OCI-LY1 (cell line): ENCODE measurements around the gene MSH6.

ENCODE experiments used
- H2AFZ ChIP-seq: fragments of 200-600 bp; sonication (generic), shearing (Covaris generic); 2 replicates; pipeline ENCODE4 v1.6.0; 2014; ENCODE audit warnings: antibody characterized with exemption, mild to moderate bottlenecking, low read length
- H3F3A ChIP-seq: fragments of 200-600 bp; sonication (generic), shearing (Covaris generic); 2 replicates; pipeline ENCODE4 v1.6.0; 2014; ENCODE audit warnings: mild to moderate bottlenecking, antibody characterized with exemption, low read length, moderate library complexity; ENCODE audit not compliant: insufficient read depth
- H3K27ac ChIP-seq: fragments of 200-600 bp; sonication (generic); 2 replicates; pipeline ENCODE4 v1.5.1; 2014; ENCODE audit warnings: low read length, mixed run types, mild to moderate bottlenecking, low read depth; ENCODE audit not compliant: poor library complexity, severe bottlenecking
- H3K27me3 ChIP-seq: fragments of 200-600 bp; sonication (generic); 2 replicates; pipeline ENCODE4 v1.6.0; 2014; ENCODE audit warnings: antibody characterized with exemption, mild to moderate bottlenecking, low read length, moderate library complexity; ENCODE audit not compliant: insufficient read depth
- H3K36me3 ChIP-seq: fragments of 200-600 bp; sonication (generic); 2 replicates; pipeline ENCODE4 v1.6.1; 2014; ENCODE audit warnings: mild to moderate bottlenecking, antibody characterized with exemption, low read length, moderate library complexity, mixed read lengths; ENCODE audit not compliant: insufficient read depth
- H3K4me1 ChIP-seq: fragments of 200-600 bp; sonication (generic); 2 replicates; pipeline ENCODE4 v1.5.1; 2014; ENCODE audit warnings: mild to moderate bottlenecking, low read length, moderate library complexity; ENCODE audit not compliant: insufficient read depth, severe bottlenecking
- H3K4me2 ChIP-seq: fragments of 200-600 bp; sonication (generic), shearing (Covaris generic); 2 replicates; pipeline ENCODE4 v1.6.1; 2014; ENCODE audit warnings: low read length
- H3K4me3 ChIP-seq: fragments of 200-600 bp; sonication (generic); 2 replicates; pipeline ENCODE4 v1.5.1; 2014; ENCODE audit warnings: low read length, low read depth, mild to moderate bottlenecking, mixed read lengths; ENCODE audit not compliant: poor library complexity, severe bottlenecking
- H3K79me2 ChIP-seq: fragments of 200-600 bp; shearing (Covaris generic); 2 replicates; pipeline ENCODE4 v1.6.1; 2016; ENCODE audit warnings: mixed run types, low read length, mixed read lengths; ENCODE audit not compliant: insufficient read depth
- H3K9ac ChIP-seq: fragments of 200-600 bp; sonication (generic), shearing (Covaris generic); 2 replicates; pipeline ENCODE4 v1.6.1; 2014; ENCODE audit warnings: mild to moderate bottlenecking, low read length, mixed read lengths
- H3K9me2 ChIP-seq: fragments of 200-600 bp; sonication (generic), shearing (Covaris generic); 2 replicates; pipeline ENCODE4 v1.6.1; 2014; ENCODE audit warnings: low read depth, mild to moderate bottlenecking, low read length, mixed read lengths
- H3K9me3 ChIP-seq: fragments of 200-600 bp; shearing (Covaris generic); 2 replicates; pipeline ENCODE4 v1.6.1; 2014; ENCODE audit warnings: low read length, mixed read lengths
- H4K20me1 ChIP-seq: fragments of 200-600 bp; sonication (generic), shearing (Covaris generic); 2 replicates; pipeline ENCODE4 v1.6.0; 2016; ENCODE audit warnings: mild to moderate bottlenecking, low read length; ENCODE audit not compliant: insufficient read depth
- CTCF ChIP-seq: fragments of 200-600 bp; sonication (generic), shearing (Covaris generic); IDR thresholded peaks from 2 replicates; pipeline ENCODE4 v1.5.1; 2017; ENCODE audit warnings: mild to moderate bottlenecking, antibody characterized with exemption, low read length, moderate library complexity, mixed read lengths
- EZH2 ChIP-seq: fragments of 200-600 bp; sonication (generic), shearing (Covaris generic); IDR thresholded peaks from 2 replicates; pipeline ENCODE4 v1.8.0; 2017; ENCODE audit warnings: borderline replicate concordance, mixed run types, mild to moderate bottlenecking, antibody characterized with exemption, low read length, moderate library complexity, mixed read lengths

MSH6 gene

GRCh38 chr2:47810850-47811249, 27.9 kb downstream of the MSH6 start:
- H3K9ac ChIP-seq = no peak overlapping the region
- H3K9me3 ChIP-seq = no peaks in the 10 kb centered on the region
- H2AFZ ChIP-seq = no peak overlapping the region
- no peak overlapping the region for H3K27ac ChIP-seq
- no peaks in the 10 kb centered on the region for H3K79me2 ChIP-seq
- H3K4me2 ChIP-seq = no peak overlapping the region
- peaks cover 90% of the 10 kb centered on the region for H3K36me3 ChIP-seq
- no peaks in the 10 kb centered on the region for H3K27me3 ChIP-seq
- TF ChIP-seq CTCF = no peak
- TF ChIP-seq EZH2 = no peak
- H3K9me2 ChIP-seq = no peaks in the 10 kb centered on the region
- H3K4me3 ChIP-seq = no peak overlapping the region
- peaks cover 13% of the 10 kb centered on the region for H3F3A ChIP-seq
- no peaks in the 10 kb centered on the region for H4K20me1 ChIP-seq
- H3K4me1 ChIP-seq = no peaks in the 10 kb centered on the region

GRCh38 chr2:47811668-47812067, 28.7 kb downstream of the MSH6 start:
- Histone ChIP-seq H3K27ac (no peak overlapping the region), H3K9me2 (no peaks in the 10 kb centered on the region), H4K20me1 (no peaks in the 10 kb centered on the region), H2AFZ (no peak overlapping the region), H3F3A (peaks cover 9% of the 10 kb centered on the region; the same call in 1 of the 2 replicates), H3K9ac (no peak overlapping the region), H3K4me3 (no peak overlapping the region), H3K27me3 (no peaks in the 10 kb centered on the region), H3K79me2 (no peaks in the 10 kb centered on the region), H3K4me1 (no peaks in the 10 kb centered on the region), H3K36me3 (peaks cover 90% of the 10 kb centered on the region), H3K9me3 (no peaks in the 10 kb centered on the region), H3K4me2 (no peak overlapping the region)
- TF ChIP-seq EZH2 (no peak), CTCF (no peak)

- Histone ChIP-seq H3K27ac (peak overlapping the region; percentile 45), H3K36me3 (peaks cover 92% of the 10 kb centered on the region), H2AFZ (no peak overlapping the region), H3K9me2 (no peaks in the 10 kb centered on the region), H3K27me3 (no peaks in the 10 kb centered on the region), H3K9ac (no peak overlapping the region), H3K79me2 (no peaks in the 10 kb centered on the region), H3K4me2 (no peak overlapping the region), H3K4me1 (no peaks in the 10 kb centered on the region), H3F3A (no peaks in the 10 kb centered on the region), H3K4me3 (no peak overlapping the region), H4K20me1 (no peaks in the 10 kb centered on the region), H3K9me3 (no peaks in the 10 kb centered on the region)
- TF ChIP-seq EZH2 (no peak), CTCF (no peak)
These were observed 32.8 kb downstream of the MSH6 start for GRCh38 chr2:47815764-47816163.
